Eye (tissue), 1 donor: ENCODE results near the gene C22orf23.

Source experiments
- DNase-seq: peaks from one replicate; pipeline ENCODE4 v3.0.0-alpha.2; 2015

The C22orf23 gene

GRCh38 chr22:37896939-37897338, 56.5 kb downstream of the C22orf23 start:
- DNase-seq = no peak

- no peak for DNase-seq
Observed at GRCh38 chr22:37896181-37896592, 57.2 kb downstream of the C22orf23 start.

GRCh38 chr22:37894939-37895670, 58.3 kb downstream of the C22orf23 start:
- DNase-seq = no peak

GRCh38 chr22:37893583-37893983, 59.8 kb downstream of the C22orf23 start:
- no peak for DNase-seq
